Aorta (tissue), 5 donors: Measurements from ENCODE around the gene NRROS. TPM values are rescaled to one million over a fixed set of nuclear protein-coding genes. Genes with fewer than 3 reads are reported as not detected.

Experiments used
- ATAC-seq: fragments of 200-7000 bp; cut with Tn5 transposase; one replicate; pipeline ENCODE4 v1.9.1; 2022; ENCODE audit warnings: moderate library complexity; ENCODE audit not compliant: low FRiP score
- DNase-seq, 2 donors: peaks; one replicate each; pipeline ENCODE4 v3.0.0-alpha.2; 2020
- H3K27ac ChIP-seq, 2 donors: one replicate each; pipeline ENCODE4 v1.5.1; 2013; ENCODE audit warnings: low read length in 2 of 2, mild to moderate bottlenecking in 2 of 2, moderate library complexity in 2 of 2, control low read depth in 1 of 2, inconsistent platforms in 1 of 2, low read depth in 1 of 2
- H3K27me3 ChIP-seq, 2 donors: one replicate each; pipeline ENCODE4 v1.6.1; 2013; ENCODE audit warnings: control low read depth in 1 of 2, low read length in 1 of 2, mild to moderate bottlenecking in 1 of 2, moderate library complexity in 1 of 2; ENCODE audit not compliant: insufficient read depth in 2 of 2, control insufficient read depth in 1 of 2
- H3K36me3 ChIP-seq, 2 donors: one replicate each; pipeline ENCODE4 v1.6.1; 2013; ENCODE audit warnings: control low read depth in 1 of 2, low read length in 1 of 2, mild to moderate bottlenecking in 1 of 2; ENCODE audit not compliant: insufficient read depth in 2 of 2, control insufficient read depth in 1 of 2
- H3K4me1 ChIP-seq, 2 donors: one replicate each; pipeline ENCODE4 v1.6.1; 2013; ENCODE audit warnings: low read length in 2 of 2, control low read depth in 1 of 2, mild to moderate bottlenecking in 1 of 2, moderate library complexity in 1 of 2; ENCODE audit not compliant: insufficient read depth in 2 of 2, control insufficient read depth in 1 of 2
- H3K4me3 ChIP-seq, 2 donors: one replicate each; pipeline ENCODE4 v1.5.1; 2013; ENCODE audit warnings: low read length in 2 of 2, control low read depth in 1 of 2, mild to moderate bottlenecking in 1 of 2
- H3K9me3 ChIP-seq: one replicate; pipeline ENCODE4 v1.6.1; 2013; ENCODE audit warnings: mild to moderate bottlenecking, low read length; ENCODE audit not compliant: control insufficient read depth
- WGBS, 2 donors: extraction: QIAGEN DNeasy Blood & Tissue Kit; methylation state at CpG; one replicate each; pipeline ENCODE4 v1.1.7; 2013; 5-methylcytosine and 5-hydroxymethylcytosine counted together
- intact Hi-C, 2 donors: fragments of 100-400 bp; cut with DNase I; formaldehyde crosslinking; loops; one replicate each; pipeline versions ENCODE4 v1.14.2 to v1.15.0; 2022
- polyA plus RNA-seq, 2 donors: library from polyadenylated mRNA; stranded (reverse); fragments of 200-250 nt; gene quantifications; one replicate each; pipeline ENCODE4 v1.2.3, GENCODE V29; 2013
- total RNA-seq, 2 donors: library from RNA; stranded (reverse); fragmentation: NEBNext Ultra II Directional; extraction: Animal tissue kit (Norgen Biotek cat#: 25700); gene quantifications; one replicate each; pipeline ENCODE4 v1.2.1, GENCODE V29; 2021
- donor health status: healthy with polysubstance abuse.
- donor health status: Bipolar disorder and iron deficiency.
- donor health status: DM: no; HTN: no; CAD: no.
- donor health status: DM: no; HTN: no; CAD: no.
- donor health status: DM: yes; HTN: yes; CAD: no.

The NRROS gene
- total and polyA plus RNA-seq, 4 donors, result 0.43 to 17.3 (median 4.8) TPM

DNA sequence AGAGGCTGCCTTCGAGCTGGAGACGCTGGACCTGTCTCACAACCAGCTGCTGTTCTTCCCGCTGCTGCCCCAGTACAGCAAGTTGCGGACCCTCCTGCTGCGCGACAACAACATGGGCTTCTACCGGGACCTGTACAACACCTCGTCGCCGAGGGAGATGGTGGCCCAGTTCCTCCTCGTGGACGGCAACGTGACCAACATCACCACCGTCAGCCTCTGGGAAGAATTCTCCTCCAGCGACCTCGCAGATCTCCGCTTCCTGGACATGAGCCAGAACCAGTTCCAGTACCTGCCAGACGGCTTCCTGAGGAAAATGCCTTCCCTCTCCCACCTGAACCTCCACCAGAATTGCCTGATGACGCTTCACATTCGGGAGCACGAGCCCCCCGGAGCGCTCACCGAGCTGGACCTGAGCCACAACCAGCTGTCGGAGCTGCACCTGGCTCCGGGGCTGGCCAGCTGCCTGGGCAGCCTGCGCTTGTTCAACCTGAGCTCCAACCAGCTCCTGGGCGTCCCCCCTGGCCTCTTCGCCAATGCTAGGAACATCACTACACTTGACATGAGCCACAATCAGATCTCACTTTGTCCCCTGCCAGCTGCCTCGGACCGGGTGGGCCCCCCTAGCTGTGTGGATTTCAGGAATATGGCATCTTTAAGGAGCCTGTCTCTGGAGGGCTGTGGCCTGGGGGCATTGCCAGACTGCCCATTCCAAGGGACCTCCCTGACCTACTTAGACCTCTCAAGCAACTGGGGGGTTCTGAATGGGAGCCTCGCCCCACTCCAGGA lies 21.1 kb downstream of the NRROS start:
- no peaks in the 10 kb centered on the region for H3K36me3 ChIP-seq
- DNase-seq, result no peak

DNA sequence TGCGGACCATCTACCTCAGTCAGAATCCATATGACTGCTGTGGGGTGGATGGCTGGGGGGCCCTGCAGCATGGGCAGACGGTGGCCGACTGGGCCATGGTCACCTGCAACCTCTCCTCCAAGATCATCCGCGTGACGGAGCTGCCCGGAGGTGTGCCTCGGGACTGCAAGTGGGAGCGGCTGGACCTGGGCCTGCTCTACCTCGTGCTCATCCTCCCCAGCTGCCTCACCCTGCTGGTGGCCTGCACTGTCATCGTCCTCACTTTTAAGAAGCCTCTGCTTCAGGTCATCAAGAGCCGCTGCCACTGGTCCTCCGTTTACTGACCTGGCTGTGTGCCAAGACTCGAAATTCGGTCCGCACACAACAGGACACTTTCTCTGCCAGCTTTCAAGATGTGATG lies 21.9 kb downstream of the NRROS start:
- intact Hi-C loops, result no loop called here
- Histone ChIP-seq H3K4me3 (no peak overlapping the region), H3K27ac (no peak overlapping the region), H3K4me1 (no peaks in the 10 kb centered on the region), H3K27me3 (no peaks in the 10 kb centered on the region), H3K9me3 (no peaks in the 10 kb centered on the region), H3K36me3 (no peaks in the 10 kb centered on the region)
- DNase-seq, result no peak
- 82 to 84% methylated on average over 16 of the region's 16 CpGs for WGBS, 2 donors
- ATAC-seq, result no peak

More for the DNA sequence above, 21.1 kb downstream of the NRROS start:
- no peak for ATAC-seq
- WGBS, 2 donors, result 87 to 89% methylated on average over 32 of the region's 32 CpGs
- no peaks in the 10 kb centered on the region for H3K27me3 ChIP-seq
- H3K9me3 ChIP-seq, result no peaks in the 10 kb centered on the region
- no peaks in the 10 kb centered on the region for H3K4me1 ChIP-seq
- no peak overlapping the region for H3K4me3 ChIP-seq
- H3K27ac ChIP-seq, result no peak overlapping the region
- intact Hi-C loops, result no loop called here

DNA sequence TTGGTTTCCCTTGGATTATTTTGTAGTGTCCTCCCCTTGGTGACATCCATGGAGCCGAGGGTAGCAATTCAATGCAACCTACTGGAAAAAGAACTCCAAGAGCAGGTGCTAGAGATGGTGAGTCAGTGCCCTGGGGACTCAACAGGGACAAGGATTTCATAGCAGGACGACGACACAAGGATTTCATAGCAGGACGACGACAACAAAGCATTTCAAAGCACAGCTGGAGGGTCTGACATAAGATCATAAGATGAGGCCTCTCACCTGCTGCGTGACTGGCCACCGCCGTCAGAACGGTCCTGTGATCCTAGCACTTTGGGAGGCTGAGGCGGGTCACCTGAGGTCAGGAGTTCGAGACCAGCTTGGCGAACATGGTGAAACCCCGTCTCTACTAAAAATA lies 22.5 kb downstream of the NRROS start:
- no peak for ATAC-seq
- intact Hi-C loops, result no loop called here
- Histone ChIP-seq H3K27ac (no peak overlapping the region), H3K4me1 (no peaks in the 10 kb centered on the region), H3K27me3 (no peaks in the 10 kb centered on the region), H3K36me3 (no peaks in the 10 kb centered on the region), H3K4me3 (no peak overlapping the region), H3K9me3 (no peaks in the 10 kb centered on the region)
- no peak for DNase-seq
- 86% methylated on average over 13 of the region's 13 CpGs for WGBS, 2 donors

- no peaks in the 10 kb centered on the region for H3K36me3 ChIP-seq
- DNase-seq (no peak), ATAC-seq (no peak)
- 53 to 59% methylated on average over 15 of the region's 15 CpGs for WGBS, 2 donors
- H3K27me3 ChIP-seq, result no peaks in the 10 kb centered on the region
- H3K4me3 ChIP-seq, result no peak overlapping the region
- intact Hi-C loops, result no loop called here
- H3K9me3 ChIP-seq, result no peaks in the 10 kb centered on the region
- H3K4me1 ChIP-seq, result no peaks in the 10 kb centered on the region
- H3K27ac ChIP-seq, result no peak overlapping the region
These were observed 23.4 kb downstream of the NRROS start for GRCh38 chr3:196662711-196663571.

DNA sequence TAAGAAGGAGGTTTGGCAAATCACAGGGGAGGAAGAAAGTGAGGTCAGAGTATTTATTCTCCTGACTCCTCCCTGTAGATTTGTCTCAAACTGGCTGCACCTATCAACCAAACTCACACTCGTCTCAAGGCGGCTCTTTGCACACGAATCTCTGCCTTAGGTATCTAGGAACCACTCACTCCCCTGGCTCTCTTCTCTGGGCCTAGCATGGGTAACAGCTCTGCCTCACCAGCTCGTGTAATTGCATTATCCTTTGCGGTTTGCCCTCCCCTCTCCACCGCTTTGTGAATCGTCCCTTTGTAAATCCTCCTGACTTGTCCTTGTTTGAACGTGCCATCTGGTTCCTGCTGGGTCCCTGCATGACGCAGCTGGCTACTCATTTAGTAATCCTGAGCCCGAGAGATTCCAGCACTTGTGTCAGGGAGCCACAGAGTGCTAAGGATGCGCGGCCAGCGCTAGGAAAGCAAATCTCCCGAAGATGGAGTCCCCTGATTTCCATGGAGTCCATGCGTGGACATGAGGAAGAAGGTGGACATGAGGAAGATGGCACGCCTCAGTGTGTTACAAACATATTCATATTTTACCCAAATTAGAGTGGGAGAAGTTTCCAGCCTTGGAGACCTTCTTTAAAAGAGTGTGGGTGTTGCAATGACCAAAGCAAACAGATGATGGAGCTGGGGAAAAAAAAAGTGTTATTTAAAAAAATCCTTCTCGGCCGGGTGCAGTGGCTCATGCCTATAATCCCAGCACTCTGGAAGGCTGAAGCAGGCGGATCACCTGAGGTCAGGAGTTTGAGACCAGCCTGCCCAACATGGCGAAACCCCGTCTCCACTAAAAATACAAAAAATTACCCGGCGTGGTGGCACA lies 26.7 kb downstream of the NRROS start:
- H3K4me3 ChIP-seq, result no peak overlapping the region
- 35 to 38% methylated on average over 23 of the region's 23 CpGs for whole genome bisulfite sequencing, 2 donors
- intact Hi-C loops, result no loop called here
- no peak overlapping the region for H3K27ac ChIP-seq
- no peaks in the 10 kb centered on the region for H3K27me3 ChIP-seq
- ATAC-seq (no peak), DNase-seq (no peak)
- no peaks in the 10 kb centered on the region for H3K4me1 ChIP-seq
- H3K9me3 ChIP-seq, result no peaks in the 10 kb centered on the region
- H3K36me3 ChIP-seq, result no peaks in the 10 kb centered on the region

GRCh38 chr3:196667056-196667825 lies 27.7 kb downstream of the NRROS start:
- WGBS, 2 donors, result 89 to 95% methylated on average over 14 of the region's 14 CpGs
- H3K9me3 ChIP-seq, result no peaks in the 10 kb centered on the region
- H3K36me3 ChIP-seq, result no peaks in the 10 kb centered on the region
- H3K27ac ChIP-seq, result no peak overlapping the region
- H3K4me3 ChIP-seq, result no peak overlapping the region
- H3K4me1 ChIP-seq, result no peaks in the 10 kb centered on the region
- DNase-seq (no peak), ATAC-seq (no peak)
- intact Hi-C loops, result no loop called here
- no peaks in the 10 kb centered on the region for H3K27me3 ChIP-seq

- DNase-seq, result no peak
- WGBS, 2 donors, result 24 to 29% methylated on average over 6 of the region's 6 CpGs
- ATAC-seq, result peak; percentile 29
- Histone ChIP-seq H3K36me3 (no peaks in the 10 kb centered on the region), H3K27ac (no peak overlapping the region), H3K9me3 (no peaks in the 10 kb centered on the region), H3K4me1 (no peaks in the 10 kb centered on the region), H3K27me3 (no peaks in the 10 kb centered on the region), H3K4me3 (no peak overlapping the region)
- intact Hi-C loops, result no loop called here
These were observed 30.8 kb downstream of the NRROS start for GRCh38 chr3:196670339-196670738.

GRCh38 chr3:196673632-196674031 lies 34.1 kb downstream of the NRROS start:
- H3K4me3 ChIP-seq, result no peak overlapping the region
- H3K36me3 ChIP-seq, result no peaks in the 10 kb centered on the region
- no peaks in the 10 kb centered on the region for H3K27me3 ChIP-seq
- intact Hi-C loops, result no loop called here
- DNase-seq (no peak), ATAC-seq (no peak)
- H3K4me1 ChIP-seq, result no peaks in the 10 kb centered on the region
- 65% methylated on average over 3 of the region's 3 CpGs for WGBS, 2 donors
- H3K27ac ChIP-seq, result no peak overlapping the region
- H3K9me3 ChIP-seq, result no peaks in the 10 kb centered on the region
